ENCODE results near the gene KCNJ10.

- TF ChIP-seq CTCF (conservative IDR thresholded peaks at IDR 0.05; ENCODE audit: low read length), result no peak
- TF ChIP-seq EZH2phosphoT487 (IDR thresholded peaks at IDR 0.05; ENCODE audit: borderline replicate concordance, low read depth, low read length), result no peak
Measured at GRCh38 chr1:160071289-160071688, 1.3 kb upstream of the KCNJ10 start.
